ENCODE results near the gene BORCS8.
"Not testable (repeated sequence)": the region's sequence is repeated elsewhere in the genome, so short reads cannot be mapped to it uniquely, and the experiment has no call there.

BORCS8 gene

GRCh38 chr19:19192078-19192882 lies at the start of gene BORCS8, which contains the start of gene RFXANK:
Gene BORCS8, minus strand, starts transcription at chr19:19192152. Its CDS starts 35 bp downstream, at chr19:19192117.
Gene RFXANK, plus strand, starts transcription at chr19:19192258. Its CDS starts 1,689 bp downstream, at chr19:19193947.
- peak; percentile 99 to 100 for DNase-seq

- no peak for DNase-seq
Measured at GRCh38 chr19:19240476-19240875, 48.5 kb upstream of the BORCS8 start.

- no peak for DNase-seq
Measured at GRCh38 chr19:19239675-19240074, 47.7 kb upstream of the BORCS8 start.

GRCh38 chr19:19238126-19238894 lies 46.4 kb upstream of the BORCS8 start:
- no peak for DNase-seq

DNA sequence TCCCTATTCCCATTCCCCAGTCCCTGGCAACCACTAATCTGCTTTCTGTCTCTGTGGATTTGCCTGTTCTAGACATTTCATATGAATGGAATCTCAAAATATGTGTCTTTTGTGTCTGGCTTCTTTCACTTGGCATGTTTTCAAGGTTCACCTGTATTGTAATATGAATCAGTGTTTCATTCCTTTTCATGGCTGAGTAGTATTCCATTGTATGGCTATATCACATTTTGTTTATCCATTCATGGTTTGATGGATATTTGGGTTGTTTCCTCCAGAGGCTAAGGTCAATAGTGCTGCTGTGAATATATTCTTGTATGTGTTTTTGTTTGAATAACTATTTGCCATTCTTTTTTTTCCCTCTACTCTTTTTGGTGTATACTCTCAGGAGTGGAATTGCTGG lies 44.2 kb upstream of the BORCS8 start:
- no peak for DNase-seq

DNA sequence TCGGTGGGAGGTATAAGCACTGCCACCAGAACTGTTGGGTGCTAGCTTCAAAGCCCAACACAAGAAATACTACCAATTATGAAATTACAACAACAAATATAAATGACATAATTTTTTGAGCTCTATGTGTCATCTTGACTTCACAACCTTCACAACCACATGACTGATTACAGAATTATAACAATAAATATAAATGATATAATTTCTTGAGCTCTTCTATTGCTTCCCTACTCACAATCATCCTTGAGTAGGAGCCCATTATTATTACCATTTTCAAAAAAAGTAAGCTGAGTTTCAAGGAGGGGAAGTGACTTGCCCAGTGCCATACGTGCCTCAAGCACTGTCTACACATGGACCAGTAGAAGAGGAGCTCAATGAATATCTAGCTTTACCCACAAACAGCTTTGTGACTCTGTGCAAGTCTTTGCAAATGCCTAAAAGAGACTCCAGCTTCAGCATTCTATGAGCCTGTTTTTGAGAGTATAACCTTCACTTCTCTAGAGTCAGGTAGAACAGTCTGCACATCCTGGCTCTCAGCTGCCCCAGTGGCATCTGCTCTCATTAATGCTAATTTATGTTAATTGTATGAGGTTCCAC lies 42.4 kb upstream of the BORCS8 start:
- DNase-seq, result no peak

DNA sequence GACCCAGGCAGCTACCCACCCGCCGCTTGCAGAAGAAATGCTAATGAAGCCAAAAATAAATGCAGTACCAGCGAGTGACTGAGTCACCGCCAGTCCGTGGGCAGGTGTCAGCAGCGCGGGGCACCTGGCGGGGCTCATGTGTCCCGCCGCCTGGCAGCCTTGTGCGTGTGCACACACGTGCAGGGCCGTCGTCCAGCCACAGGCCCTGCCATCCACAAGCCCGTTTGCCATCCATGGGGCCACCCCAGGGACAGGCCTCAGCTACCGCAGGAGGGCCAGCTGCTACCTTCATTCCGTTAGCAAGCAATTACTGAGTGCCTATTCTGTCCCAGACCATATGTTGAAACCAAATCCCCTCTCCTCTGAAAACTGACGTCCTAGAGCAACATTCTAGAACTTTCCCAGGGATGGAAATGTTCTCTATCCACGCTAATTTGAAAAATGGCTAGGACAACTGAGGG lies 40.3 kb upstream of the BORCS8 start:
- DNase-seq, result no peak

- DNase-seq, result no peak
Measured at GRCh38 chr19:19230999-19231398, 39.0 kb upstream of the BORCS8 start.

- no peak for DNase-seq
Measured at GRCh38 chr19:19229701-19230100, 37.7 kb upstream of the BORCS8 start.

DNA sequence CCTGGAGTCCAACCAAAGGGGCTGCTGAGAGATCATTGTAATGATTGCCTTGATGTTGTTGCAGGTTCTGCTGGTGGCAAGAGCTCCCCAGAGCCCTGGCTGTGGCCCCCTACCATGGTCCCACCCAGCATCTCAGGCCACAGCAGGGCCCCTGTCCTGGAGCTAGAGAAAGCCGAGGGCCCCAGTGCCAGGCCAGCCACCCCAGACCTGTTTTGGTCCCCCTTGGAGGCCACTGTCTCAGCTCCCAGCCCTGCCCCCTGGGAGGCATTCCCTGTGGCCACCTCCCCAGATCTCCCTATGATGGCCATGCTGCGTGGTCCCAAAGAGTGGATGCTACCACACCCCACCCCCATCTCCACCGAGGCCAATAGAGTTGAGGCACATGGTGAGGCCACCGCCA lies 35.3 kb upstream of the BORCS8 start:
- DNase-seq, result no peak

DNA sequence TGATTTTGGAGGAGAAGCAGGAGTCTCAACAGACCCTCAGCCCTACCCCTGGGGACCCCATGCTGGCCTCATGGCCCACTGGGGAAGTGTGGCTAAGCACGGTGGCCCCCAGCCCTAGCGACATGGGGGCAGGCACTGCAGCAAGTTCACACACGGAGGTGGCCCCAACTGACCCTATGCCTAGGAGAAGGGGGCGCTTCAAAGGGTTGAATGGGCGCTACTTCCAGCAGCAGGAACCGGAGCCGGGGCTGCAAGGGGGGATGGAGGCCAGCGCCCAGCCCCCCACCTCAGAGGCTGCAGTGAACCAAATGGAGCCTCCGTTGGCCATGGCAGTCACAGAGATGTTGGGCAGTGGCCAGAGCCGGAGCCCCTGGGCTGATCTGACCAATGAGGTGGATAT lies 34.7 kb upstream of the BORCS8 start:
- DNase-seq, result no peak

DNA sequence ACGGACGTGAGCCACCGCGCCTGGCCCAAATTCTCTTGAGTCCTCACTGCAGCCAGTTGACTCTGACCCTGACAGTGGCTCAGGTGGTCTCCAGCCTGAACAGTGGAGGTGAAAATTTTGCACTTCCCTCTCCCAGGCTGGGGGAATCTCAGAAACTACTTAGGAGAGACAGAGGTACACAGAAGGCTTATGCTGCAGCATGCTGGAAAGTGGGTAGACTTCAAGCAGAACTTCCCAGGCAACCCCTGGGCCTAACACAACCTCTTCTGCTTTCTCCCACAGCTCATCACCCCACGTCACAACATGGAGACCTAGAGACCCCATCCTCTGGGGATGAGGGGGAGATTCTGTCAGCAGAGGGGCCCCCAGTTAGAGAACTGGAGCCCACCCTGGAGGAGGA lies 34.3 kb upstream of the BORCS8 start:
- DNase-seq, result no peak

DNA sequence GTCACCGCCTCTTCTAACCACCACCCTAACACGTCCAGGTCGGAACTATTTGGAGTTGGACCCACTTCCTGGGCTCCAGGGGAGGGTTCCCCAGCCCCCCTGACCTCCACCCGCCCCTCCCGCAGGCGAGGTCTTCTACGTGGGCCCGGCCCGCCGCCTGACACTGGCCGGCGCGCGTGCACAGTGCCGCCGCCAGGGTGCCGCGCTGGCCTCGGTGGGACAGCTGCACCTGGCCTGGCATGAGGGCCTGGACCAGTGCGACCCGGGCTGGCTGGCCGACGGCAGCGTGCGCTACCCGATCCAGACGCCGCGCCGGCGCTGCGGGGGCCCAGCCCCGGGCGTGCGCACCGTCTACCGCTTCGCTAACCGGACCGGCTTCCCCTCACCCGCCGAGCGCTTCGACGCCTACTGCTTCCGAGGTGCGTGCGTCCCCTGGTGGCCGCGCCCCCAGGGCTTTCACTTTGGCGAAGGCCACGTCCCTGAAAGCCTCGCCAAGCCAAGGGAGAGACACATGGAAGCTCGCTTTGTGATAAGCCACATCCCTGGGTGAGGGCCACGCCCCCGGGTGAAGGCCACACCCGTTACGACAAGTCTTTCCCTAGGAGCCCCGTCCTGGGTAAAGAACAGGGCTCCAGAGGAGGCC lies 33.0 kb upstream of the BORCS8 start:
- peak in 1 of 2 experiments; percentile 59 for DNase-seq

DNA sequence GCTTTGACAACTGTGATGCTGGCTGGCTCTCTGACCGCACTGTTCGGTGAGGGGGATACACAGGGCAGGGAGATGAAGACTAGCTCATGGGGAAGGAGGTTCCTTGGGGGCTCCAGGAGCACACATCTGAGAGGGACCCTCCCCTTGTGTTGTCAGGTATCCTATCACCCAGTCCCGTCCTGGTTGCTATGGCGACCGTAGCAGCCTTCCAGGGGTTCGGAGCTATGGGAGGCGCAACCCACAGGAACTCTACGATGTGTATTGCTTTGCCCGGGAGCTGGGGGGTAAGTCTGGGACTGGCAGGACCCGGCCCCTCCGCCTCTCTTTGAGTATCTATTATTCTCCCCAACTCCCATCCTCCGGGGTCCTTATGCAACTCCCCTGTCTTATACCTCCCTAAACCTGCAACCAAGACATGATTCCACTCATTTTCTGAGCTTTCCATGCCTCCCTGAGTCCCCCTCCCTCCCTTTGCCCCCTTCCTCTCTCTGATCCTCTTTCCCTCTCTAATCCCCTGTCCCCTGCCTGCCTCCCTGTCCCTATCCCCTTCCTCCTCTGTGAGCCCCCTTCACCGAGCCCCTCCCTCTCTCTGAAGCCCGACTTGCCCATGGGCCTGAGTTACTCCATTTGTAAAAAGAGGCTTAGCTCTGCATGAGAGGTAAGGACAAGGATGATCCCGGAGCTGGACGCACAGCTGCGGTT lies 32.3 kb upstream of the BORCS8 start:
- no peak for DNase-seq

DNA sequence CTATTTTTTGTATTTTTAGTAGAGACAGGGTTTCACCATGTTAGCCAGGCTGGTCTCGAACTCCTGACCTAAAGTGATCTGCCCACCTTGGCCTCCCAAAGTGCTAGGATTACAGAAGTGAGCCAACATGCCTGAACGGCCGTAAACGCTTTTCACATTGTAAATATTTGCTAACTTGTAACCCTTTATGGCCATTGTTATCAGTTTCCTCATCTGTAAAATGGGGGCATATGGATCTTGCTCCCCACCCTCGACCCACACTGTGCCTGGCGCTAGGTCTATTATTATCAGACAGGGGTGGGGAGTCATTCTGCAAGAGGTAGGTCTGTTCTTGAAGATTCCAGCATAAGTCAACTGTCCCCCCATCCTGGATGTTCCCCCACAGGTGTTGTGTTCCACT lies 31.7 kb upstream of the BORCS8 start:
- DNase-seq, result no peak

DNA sequence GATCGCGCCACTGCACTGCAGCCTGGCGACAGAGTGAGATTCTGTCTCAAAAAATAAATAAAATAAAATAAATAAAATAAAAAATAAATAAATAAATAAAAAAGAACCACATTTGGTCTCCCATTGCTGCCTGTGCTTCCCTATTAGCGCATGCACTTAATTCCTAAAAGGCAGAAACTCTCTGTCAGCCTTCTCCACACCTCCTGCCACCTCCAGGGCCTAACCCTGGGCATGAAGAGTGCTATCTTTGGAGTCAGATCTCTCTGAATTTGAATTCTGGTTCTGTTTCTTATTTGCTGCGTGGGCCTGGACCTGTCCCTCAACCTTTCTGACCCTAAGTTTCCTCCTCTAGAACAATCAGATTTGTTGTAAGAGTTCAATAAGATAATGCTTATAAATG lies 31.1 kb upstream of the BORCS8 start:
- DNase-seq, result no peak

DNA sequence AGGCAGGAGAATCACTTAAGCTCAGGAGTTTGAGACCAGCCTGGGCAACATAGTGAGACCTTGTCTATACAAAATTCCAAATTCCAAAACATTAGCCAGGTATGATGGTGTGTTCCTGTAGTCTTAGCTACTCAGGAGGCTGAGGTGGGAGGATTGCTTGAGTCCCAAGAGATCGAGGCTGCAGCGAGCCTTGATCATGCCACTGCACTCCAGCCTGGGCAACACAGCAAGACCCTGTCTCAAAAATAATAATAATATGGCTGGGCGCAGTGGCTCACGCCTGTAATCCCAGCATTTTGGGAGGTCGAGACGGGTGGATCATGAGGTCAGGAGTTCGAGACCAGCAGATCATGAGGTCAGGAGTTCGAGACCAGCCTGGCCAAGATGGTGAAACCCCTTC lies 29.0 kb upstream of the BORCS8 start:
- not testable (repeated sequence) for DNase-seq

- no peak for DNase-seq
Measured at GRCh38 chr19:19218911-19219310, 27.0 kb upstream of the BORCS8 start.

- DNase-seq, result peak in 1 of 2 experiments; percentile 62
Measured at GRCh38 chr19:19217099-19217498, 25.1 kb upstream of the BORCS8 start.

DNA sequence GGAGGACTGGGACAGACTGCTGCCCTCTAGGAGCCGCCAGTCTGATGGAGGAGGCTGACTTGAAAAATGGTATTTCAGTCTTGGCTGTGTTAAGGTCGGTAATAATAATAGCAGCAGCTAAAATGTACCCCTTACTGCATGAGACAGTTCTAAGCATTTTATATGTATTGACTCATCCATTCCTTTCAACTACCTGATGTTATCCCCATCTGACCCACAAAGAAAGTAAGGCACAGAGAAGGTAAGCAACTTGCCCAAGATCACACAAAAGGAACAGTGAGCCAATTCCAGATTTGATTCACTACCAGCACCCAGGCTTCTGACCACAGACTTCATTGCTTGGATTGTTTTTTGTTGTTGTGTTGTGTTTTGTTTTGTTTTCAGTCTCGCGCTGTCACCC lies 23.8 kb upstream of the BORCS8 start:
- DNase-seq, result no peak

GRCh38 chr19:19214892-19215291 lies 22.9 kb upstream of the BORCS8 start:
- DNase-seq, result no peak

DNA sequence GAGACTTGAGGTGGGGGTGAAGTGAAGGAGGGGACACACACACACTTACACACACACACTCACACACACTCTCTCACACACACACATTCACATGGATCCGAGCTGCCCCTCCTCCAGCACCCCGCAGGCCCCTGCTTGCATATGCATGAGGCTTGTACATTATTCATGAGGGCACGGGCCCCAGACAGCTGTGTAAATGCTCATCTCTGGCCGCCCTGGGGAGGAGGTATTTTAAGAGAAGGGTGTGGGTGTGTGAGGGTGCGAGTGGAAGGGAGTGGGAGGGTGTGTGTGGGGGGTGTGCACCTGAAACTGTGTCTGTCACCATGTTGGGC lies 22.2 kb upstream of the BORCS8 start:
- DNase-seq, result no peak

Measured in NCI-H446 (cell line).